GM18907 (cell line): ENCODE data around the gene TTC32.

Experiments
- ATAC-seq: cut with Tn5 transposase; IDR thresholded peaks from one replicate; pipeline ENCODE4 v1.9.1; 2021; ENCODE audit warnings: mild to moderate bottlenecking, moderate library complexity; ENCODE audit not compliant: unreplicated experiment

TTC32 gene

DNA sequence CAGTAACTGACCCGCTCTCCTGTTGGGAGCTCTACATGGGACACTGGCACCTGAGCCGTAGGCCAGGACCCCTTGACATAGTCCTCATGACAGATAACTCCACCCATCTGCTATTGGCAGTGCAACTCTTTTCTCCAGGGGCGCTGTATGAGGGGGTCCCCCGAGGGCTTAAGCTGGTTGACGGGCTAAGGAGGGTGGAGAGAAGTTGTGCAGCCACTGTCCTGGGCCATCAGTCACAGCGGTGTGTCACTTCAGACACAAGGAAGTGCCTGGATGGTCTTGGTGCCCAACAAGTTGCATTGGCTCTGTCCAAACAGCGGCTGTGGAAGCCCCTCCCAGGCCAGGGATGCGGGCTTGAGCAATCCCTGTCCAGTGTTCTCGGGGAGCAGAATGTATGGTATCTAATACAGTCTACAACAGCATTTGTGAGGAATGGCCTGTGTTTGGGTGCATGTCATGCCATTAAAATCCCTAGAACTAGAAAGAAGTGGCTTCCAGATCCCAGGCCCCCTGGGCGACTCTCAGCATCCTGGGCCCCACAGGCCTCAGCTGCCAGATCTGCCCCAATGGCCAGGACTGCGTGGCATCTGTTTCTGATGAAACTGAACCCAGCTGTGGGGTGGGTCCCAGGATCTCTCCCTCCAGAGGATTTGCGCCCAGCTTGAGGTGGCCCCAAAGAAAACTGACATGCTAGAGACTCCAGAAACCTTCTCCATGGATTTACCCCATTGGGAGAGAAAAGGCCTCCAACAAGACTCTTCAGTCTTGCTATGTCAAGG lies 23.3 kb downstream of the TTC32 start:
- ATAC-seq: no peak

DNA sequence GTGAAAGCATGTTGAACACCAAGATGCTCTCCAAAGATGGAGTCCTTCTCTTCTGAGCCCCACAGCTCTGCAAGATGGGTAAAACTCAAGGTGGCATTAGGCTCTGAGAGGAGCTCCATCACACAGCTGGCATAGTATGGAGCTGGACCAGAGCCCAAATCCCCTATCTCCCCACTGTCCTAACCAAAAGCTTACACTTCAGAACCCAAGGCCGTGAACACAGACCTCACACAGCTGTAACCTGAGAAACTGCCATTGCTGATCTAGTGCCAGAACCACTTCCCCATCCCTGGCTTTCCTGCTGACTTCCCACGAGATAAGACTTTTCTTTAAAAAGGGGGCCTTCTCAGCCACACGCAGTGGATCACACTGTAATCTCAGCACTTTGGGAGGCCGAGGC lies 25.0 kb downstream of the TTC32 start:
- ATAC-seq: no peak

DNA sequence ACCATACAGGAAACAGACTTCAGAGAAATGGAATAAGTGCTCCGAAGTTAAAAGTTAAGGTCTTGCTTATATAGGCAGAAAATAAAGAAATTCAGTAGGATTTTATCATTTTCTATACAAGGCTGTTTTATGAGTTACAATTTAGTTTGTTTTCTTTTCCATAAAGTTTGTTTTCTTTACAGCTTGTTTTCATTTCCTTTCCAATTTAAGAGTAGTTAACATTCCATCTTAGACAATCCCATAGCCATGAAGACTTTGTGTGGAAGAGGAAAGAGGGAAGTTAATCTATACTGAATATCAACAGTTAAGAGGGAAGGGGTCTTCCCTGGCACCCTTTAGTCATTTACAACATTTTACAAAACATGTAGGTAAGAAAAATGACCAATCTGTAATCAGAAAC lies 26.5 kb downstream of the TTC32 start:
- ATAC-seq: no peak

DNA sequence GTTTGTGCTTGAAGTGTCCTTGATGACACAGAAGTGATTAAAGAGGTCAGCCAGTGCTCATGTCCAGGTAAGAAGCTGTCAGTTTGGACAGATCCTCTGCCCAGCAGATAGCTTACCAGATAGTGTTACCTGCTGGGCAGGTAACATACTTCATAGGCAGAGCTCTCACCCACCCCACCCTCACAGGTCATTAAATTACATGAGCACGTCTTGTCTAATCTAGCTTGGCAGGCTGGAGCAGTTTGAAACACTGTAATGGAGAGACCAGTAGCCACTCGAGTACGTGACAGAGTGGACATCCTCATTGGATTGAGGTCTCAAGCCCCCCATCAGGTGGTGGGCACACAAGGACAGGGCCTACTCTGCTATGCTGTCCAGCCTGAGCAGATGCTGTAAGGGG lies 27.1 kb downstream of the TTC32 start:
- ATAC-seq: no peak

DNA sequence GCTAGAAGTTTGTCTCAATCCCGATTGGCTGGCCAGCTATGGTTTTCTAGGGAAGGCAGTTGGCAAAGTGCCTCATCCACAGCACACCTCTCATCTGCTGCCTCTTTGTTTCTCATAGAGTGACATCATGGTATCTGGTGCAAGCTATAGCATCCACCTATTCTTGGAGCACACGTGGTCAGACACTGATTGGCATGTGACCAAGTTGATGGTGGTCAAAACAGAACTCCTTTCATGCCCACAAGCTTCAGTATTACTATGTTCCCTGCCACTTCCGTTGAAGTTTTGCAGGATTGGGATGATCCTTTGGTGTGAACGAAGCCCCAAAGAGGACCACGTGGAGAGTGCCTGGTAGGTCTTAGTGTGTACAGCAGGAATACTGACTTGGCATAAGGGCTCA lies 28.8 kb downstream of the TTC32 start:
- no peak for ATAC-seq

DNA sequence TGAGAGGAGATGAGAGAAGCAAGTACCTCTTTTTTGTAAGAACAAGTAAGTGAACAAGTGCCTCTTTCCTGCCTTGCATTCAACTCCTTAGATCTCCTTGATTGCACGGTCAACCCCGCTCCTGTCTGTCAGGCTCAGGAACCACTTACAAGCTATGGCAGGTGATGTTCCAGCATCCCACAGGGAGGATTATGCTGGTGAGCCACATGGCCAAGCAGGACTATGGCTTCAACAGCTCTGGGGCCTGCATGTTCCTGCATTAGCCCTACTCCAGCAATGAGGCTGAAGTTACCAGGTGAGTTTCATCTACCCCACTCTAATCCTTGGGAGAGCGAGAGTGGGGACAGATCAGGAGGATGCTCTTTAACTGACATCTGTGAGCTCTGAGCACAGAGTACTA lies 29.5 kb downstream of the TTC32 start:
- no peak for ATAC-seq

DNA sequence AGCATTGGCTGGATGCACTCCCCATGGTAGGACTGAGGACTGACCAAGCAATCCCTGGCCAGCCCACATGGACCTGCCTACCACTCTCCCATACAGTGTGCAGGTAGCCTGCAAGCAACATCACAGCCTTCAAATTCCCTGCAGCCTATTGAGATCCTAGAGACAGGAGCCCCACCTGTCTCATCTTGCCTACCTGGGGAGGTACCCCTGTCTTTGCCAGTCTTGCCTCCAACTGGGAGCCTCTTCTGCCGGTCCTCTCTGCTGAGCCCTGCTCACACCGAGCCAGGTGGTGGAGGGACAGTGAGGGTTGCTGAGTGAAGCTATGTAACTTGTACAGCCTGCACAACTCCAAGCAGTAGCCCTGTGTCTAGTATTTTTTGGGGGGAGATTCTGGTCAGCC lies 29.9 kb downstream of the TTC32 start:
- no peak for ATAC-seq

DNA sequence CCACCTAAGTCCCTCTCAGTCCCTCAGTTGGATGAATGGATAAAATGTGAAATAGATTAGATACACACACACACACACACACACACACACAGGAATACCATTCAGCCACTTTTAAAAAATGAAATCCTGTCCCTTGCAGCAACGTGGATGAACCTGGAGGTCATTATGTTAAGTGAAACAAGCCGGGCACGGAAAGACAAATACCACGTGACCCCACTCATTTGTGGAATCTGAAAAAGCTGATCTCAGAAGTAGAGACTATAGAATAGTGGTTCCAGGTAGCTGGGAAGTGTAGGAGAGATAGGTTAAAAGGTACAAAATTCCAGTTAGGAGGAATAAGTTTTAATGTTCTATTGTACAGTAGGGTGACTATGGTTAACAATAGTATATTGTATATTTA lies 31.0 kb downstream of the TTC32 start:
- ATAC-seq: no peak

DNA sequence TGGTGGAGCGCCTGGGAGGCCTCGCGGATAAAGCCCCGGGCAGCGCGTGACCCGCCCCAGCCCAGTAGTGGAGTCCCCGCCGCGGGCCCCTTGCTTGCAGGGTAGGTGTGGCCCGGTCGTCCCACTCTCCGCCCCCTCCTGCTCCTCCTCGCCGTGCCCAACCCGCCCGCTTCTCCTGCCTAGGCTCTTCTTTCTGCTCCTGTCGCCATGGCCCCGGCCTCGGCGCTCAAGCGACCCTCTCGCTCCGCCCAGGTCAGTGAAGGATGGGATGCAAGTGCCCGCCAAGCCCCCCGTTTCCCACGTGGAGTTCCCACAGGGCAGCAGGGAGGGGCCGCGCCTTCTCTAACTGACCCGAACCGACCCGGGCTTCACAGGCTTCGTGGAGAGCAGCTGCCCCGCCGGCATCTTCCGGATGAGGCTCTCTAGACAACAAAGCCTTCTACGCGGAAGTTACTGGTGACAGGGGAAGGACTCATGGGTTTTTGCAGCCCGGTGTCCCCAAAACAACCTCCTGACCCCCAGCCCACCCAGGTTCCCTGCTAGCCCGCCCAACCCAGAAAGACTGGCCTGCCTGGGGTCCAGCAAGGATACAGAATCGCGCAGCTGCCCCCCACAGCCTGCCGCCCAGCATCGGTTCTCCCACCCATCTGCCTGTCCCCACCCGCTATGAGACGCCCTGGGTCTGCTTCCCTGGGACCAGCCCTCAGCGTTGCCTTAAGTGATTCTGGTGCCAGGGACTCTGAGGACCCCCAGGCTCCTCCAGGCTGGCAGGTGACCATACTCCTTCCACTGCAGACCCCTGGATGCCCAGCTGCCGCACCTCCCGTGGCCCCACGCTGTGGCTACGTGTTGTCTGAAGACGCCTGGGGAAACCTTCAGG lies 32.8 kb downstream of the TTC32 start:
- peak; percentile 69 for ATAC-seq

DNA sequence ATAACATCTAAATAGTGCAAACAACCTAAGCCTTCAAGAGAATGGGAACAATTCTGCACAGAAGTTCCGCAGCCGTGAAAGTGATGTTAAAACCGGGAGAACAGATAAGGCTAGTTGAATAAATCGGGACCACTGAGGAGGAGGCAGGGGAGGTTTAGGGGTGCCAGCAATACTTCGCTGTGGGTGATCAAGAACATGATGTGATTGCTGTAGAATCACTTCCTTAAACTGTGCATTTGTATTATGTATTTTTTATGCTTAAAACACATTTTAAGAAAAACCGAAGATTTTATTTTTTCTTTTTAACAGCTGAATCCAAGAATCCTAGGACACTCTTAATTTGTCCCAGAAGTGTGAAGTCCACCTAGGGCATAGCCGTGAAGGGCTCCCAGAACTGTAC lies 33.6 kb downstream of the TTC32 start:
- no peak for ATAC-seq

DNA sequence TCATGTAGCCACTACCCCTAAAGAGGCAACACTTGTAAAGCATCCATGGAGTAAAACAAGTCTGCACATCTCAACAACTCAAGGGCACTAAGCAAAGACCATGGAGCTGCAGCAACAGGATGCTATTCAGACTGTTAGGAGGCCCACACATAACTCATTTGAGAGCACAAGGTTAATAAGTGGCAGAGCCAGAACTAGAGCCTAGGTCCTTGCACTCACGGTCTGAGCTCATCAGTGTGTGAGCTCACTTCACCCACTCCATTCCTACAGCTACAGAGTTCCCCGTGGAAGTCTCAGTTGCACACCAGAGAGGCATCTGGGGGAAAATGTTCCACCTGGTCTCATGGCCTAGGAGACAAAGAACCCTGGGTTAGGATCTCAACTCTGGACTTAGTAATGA lies 35.0 kb downstream of the TTC32 start:
- peak; percentile 76 for ATAC-seq

DNA sequence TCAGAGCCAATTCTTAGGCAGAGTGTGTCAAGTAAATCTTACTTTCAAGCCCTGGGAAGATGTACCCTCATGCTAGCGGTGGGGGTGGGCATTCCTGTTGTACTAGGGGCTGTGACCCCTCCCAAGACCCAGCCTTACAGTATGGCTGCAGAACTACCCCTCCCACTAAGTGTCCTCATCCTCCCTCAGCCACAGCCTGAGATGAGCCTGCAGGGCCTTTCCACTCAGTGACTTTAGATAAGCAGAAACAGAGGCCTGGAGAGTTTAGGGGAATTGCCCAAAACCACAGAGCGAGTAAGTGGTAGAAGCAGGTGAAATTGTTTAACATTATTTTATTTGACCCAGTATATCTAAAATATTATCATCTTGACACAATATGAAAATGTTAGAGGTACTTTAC lies 36.6 kb downstream of the TTC32 start:
- ATAC-seq: peak; percentile 46

DNA sequence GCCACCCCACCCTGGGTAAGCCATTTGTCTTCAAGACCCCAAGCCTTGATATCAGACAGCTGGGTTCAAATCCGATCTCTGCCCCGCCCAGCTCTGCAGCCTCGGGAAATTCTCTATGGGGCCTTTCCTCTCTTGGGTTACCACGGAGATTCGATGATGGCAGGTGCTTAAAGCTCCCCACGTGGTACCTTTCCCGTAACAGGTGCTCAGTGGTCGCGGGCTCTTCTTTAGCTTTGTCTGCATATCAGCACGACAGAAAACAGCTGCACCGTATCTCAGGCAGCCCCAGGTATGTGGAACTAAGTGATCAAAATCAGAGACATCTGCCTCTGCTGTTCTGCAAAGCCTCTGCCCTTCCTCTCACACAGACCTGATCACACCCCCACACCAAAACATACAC lies 37.4 kb downstream of the TTC32 start:
- ATAC-seq: no peak

DNA sequence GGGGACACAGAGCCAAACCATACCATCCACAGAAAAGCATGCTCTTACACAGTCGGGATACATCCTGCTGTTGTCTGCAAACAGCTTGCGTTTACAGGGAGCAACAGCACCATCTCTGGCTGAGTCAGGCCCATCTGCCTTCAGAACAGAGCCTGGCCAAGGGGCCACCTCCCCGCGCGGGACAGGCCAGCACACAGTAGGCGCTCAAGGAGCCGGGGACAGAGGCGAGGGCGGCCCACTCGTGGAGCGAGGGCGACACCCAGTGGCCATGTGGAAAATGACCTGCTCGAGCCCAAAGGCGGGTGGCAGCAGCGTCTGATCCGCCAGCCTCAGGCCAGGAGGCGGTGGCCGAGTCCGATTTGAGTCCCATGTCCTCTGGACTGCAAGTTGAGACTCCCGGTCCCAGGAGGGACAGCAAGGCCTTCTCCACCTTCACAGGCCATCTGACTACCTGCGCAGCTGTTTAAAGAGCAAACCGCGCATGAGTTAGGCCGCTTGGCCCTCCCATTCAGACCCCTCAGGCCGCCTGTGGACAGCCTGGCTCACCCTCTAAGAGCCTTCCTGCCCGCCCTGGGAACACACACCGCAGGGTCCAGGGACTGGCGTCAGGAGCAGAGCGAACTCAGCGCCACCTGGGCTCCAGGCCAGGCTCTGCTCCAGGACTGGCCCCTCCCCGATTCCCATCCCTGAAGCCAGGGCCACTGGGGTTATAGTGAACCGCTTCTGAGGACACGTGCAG lies 38.3 kb downstream of the TTC32 start:
- ATAC-seq: peak; percentile 69

DNA sequence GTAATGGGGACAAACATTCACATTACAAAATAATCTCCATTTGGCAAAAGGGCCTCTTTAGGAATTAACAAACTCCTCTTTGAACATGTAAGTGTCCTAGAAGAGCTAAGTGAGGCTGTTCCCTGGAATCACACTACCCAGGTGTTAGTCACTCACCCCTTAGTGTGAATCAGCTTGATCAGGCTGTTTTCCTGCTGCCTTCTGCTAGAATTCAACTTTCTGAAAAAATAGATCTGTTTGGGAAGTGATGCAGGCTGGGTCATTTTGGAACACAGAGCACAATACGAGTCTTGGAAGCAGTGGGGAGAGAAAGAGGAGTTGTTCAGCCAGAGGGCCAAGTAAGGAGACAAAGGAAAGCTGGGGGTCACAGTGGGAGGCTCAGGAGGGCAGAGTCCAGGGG lies 40.0 kb downstream of the TTC32 start:
- no peak for ATAC-seq

DNA sequence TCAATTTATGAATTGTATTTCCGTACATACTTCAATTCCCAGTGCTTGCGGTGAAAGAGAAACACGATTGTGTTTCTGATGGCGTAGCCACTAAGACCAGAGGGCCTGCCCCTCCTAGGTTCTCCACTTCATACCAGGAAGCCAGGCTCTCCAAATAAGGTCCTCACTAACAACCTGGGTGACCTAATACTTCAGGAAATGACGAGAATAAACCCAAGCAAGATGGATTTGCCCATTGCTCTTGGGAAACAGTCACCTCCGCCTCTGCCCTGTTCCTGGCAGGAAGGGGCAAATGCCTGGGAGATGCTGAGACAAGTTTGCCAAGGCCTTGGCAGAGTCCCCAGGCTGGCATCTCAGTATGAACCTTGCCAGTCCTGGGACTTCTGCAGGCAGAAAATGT lies 41.8 kb downstream of the TTC32 start:
- no peak for ATAC-seq

DNA sequence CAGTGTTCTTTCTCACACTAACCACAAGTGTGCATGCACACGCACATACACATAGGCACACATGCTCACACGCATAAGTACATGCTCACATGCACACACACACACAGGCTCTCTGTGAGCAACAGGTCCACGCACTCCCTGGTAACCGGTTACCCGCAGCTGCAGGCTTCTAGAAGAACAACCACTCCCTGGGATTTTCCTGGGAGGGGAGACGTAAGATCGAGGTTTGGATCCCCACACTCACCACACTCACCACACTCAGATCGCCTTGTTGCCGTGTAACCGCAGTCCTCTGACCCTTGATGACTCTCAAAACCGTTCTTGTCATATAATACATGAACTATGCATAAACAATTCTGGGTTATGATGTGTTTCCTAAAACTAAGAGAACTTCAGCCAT lies 42.2 kb downstream of the TTC32 start:
- ATAC-seq: no peak

DNA sequence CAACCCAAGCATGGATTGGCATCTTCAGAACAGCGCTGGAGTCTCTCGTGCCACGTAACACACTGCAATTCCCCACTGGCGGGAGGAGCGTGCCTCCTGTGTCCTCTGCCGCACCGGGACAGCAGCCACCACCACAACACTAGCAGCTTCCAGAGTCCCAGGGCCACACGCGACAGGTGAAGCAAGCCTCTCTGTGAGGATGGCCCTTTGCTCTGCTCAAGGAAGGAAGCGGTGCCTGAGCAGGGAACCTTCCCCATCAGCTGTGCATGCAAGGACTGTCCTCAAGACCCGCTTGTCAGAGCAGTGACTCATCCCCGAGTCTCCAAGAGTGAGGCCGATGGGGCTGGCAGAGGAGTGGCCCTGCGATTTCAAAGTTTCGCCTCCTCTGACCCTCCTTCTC lies 44.0 kb downstream of the TTC32 start:
- no peak for ATAC-seq

DNA sequence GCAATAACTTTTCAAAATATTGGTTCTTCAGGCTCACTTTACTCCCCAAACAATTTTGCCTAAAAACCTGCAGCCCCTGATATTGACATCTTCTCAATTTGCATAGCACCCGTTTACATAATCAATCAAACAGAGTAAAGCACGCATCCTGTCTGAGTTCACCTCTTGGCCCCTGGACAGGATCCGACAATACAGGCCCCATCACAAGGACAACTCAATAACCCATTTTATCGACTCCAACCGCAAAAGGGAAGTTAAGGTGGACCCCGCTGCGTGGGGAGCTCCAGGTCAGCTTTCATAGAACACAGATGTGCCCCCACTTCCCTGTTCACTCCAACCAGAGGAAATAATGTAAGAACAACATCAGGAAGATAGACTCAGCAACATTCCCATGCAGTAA lies 44.7 kb downstream of the TTC32 start:
- ATAC-seq: no peak

DNA sequence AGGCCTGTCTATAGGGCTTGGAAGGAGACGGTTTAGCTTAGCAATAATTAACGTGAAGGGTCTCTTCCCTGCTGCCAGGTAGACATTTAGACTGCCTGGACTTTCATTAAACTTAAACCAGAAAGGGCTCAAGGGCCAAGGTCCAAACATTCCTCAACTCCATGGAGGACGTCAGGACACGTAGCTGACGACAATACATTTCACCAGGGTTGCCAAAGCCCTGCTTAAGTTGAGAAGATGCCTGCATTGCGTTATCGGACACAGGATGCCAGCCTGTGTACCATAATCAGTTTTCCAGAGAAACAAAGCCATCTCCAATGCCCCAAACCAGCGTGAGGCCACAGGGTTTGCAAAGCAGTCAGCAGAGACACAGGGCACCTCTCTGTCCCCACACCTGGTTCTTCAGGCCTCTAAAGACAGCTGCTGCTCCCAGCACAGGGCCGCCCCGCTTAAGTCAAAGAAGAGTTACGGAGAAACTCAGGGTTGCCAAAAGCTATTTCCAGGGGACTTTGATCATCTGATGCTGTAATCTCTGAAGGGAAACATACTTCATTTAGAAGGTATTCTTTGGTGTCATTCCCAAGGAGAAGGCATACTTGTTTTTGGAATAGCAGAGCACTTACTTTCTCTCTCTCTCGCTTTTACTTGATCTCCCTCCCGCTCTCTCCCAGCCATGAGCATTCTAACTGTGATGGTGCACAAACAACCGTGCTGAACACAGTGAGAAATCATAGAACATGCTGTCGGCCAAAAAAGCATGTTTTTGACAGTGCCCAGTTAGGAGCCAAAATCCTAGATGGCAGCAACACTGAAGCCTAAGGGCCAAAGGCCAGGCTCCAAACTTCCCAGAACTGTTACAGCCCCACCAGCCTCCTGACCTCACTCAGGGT lies 46.0 kb downstream of the TTC32 start:
- no peak for ATAC-seq
